NCI-H446 (cell line): ENCODE data around the gene AIG1.

Source experiments
- DNase-seq, 2 experiments: peaks; one replicate each; lab custom pipeline; 2025; lab: John Stamatoyannopoulos, UW

AIG1 gene

DNA sequence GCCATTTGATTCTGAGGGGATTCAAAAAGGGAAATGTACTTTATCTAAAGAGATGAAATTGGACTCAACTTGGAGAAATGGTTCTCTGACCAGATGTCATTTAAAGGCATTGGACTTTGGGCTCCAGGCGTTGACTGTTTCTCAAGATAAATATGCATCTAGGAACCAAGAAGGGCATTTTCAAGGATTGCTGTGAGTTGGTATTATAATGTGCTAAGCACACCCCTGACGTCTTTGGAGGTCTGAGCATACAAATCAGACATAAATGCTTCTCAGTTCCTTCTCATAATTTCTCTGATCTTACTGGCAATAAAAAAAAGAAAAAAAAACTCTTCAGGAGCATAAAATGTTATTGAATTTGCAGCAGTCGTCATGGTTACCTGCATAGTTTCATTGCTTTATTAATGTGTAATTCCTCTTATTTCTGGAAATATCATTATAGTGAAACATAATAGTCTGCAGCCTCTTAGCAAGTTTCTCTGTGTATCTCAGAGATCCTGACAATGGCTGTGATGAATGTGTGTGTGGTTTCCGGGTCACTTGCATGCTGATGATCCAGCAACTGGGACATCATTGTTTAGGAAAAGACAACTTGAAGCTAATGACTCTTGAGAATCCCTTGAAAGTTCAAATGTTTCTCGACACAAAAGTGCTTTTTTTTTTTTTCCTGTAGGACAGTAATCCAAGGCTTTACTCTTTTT lies 136.0 kb downstream of the AIG1 start:
- no peak for DNase-seq

DNA sequence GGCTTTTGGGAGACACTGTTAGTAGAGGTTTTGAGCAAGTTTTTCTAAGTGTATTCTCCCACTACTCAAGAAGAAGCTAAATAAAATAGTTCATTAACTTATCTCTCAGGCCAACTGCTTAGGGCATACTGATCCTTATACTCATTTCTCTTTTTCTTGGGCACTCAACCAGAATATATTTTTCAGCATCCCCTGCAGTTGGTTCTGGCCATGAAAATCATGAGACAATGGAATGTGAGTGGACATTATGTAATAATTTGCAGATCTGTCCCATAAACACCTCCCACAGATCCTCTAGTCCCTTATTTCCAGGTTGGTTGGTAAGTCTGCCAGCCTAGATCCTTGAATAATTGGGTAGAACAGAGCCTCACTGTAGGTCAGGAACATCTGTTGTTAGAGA lies 136.7 kb downstream of the AIG1 start:
- no peak for DNase-seq

DNA sequence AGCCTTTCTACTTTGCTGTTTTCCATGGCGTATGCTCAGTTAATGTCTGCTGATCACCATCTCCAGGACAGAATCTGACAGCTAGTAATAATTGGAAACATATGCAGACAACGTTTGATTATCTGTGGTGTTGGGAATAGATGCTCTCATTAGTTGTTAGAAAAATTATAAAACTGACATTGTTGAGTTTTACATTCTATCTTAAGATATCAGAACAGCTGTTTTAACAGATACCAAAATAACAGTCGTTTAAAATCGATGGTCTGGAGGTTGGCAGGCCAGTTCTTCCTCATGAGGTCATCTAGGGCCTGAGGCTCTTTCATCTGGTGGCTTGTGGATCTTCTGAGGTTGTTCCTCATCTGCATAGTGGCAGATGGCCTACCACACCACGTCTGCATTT lies 137.6 kb downstream of the AIG1 start:
- no peak for DNase-seq

DNA sequence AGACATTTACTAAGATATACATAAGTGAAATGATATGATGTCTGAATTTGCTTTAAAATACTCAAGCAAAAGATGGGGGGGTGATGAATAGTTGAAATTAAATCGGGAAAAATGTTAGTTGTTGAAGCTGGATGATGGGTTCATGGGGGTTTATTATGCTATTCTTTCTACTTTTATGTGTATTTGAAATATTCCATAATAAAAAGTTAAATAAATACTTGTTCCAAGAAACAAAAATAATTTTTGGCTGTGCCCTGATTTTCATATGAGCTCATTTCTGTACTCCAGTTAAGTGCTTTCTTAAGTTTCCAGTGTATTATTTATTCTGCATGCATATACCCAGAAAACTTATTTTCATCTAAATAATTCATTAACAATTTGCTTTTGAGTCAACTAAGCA lies 138.6 kb downstream of the AIG1 start:
- DNase-seq = no peak

DNA sequence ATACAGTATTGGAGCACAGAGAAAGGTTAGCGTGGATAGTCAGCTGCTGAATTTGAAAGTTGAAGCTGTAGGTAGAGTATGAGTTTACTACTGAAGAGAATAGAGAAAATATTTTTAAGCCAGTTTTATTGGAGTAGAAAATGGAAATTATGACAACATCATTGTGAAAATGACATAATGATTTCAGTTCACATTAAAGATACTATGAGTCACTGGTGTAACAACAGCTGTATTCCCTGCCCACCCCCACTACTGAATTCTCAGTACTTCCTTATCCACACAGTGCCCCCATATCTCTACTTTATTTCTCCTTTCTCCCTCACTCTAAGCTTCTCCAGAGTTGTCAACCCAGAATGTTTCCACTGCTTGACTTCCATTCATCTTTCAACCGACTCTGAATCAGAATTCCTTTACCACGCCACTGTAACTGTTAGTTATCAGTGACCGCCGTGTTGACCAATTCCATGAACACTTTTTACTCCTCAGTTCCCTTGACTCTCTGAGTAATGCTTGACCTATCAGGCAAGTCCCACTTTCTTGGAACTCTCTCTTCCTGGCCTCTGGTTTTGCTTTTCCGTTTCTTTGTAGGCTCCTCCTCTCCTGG lies 139.6 kb downstream of the AIG1 start:
- no peak for DNase-seq

DNA sequence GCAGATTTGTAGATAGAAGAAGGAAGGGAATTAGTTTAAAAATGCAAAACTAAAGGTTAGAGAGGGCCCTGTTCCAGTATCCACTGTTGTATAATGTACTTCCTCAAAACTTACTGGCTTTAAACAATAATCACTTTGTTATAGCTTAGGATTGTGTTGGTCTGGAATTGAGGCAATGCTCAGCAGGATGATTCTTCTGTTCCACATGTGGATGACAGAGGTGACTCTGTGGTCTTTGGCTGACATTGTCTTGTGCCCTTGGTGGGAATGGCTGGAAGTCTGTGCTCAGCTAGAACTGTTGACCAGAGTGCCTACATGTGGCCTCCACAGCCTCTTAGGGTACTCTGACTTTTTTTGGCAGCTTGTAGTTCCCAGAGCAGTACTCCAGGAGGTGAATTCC lies 143.4 kb downstream of the AIG1 start:
- DNase-seq = no peak

DNA sequence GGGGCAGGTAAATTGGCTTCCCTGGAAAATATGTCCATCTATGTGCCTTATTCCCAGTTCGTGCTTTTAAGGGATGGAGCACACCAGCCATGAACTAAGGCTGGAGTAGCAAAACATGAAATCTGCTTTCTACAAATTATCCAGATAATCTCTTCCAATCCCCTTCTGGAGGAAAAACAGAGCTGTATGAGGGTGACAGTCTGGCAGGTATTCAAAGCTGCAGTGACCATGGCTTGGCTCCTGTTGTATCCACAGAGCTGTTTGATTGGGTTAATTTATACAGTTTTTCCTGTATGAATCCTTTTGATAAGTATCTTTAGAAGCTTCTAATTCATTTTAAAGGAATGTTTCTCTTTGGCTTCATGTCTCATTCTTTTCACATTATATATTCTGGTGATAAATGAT lies 144.4 kb downstream of the AIG1 start:
- DNase-seq = no peak

DNA sequence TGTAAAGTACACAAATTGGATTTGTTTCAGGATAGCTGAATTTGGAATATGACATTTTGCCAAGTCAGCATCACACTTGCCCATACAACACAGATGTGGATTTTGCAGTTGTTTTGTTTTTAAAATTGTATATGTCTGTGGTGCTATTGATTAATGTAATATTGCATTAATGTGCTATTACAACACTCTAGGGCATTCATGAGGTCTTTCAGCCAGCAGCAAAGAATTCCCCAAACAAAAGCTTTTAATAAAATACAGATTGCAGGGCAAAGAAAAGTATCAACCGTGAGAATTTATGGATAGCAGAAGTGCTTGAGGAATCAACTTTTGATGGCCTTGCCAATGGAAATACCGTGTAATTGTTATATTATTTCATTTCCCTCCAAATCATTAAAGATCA lies 144.9 kb downstream of the AIG1 start:
- no peak for DNase-seq

DNA sequence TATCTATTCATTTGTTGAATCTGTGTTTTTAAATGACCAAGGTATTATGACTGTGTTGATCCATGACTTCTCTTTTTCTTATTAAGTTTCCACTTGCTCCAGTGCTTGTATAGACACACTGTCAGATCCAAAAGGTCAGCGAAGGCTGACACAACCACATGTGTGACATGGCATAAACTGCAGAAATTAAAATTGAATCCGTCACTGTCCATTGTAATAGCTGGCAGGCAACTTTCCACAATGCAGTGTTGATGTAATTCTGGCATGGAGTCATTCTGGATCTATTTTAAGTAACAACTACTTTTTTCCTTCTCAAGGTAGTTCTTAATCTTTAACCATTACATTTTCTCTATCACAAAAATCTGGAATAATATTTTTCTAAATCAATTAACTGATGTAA lies 145.3 kb downstream of the AIG1 start:
- peak in 1 of 2 experiments; percentile 43 for DNase-seq

DNA sequence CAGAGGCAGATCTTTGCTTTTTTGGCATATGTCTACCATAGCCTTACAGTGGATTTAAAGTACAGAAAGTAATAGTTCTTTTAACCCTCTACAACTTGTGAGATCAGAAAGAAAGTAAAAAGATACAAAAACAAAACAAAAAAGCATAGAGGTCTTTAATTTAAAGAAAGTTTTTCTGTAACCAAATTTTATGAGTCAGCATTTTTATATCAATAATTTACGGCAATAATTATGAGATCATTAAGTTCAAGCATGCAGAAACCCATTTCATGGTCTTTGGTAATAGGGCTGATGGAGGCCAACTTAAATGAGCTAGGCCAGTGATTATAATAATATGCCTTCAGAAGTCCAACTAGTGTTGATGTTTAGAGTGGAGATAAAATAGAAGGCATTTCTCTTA lies 145.9 kb downstream of the AIG1 start:
- no peak for DNase-seq

DNA sequence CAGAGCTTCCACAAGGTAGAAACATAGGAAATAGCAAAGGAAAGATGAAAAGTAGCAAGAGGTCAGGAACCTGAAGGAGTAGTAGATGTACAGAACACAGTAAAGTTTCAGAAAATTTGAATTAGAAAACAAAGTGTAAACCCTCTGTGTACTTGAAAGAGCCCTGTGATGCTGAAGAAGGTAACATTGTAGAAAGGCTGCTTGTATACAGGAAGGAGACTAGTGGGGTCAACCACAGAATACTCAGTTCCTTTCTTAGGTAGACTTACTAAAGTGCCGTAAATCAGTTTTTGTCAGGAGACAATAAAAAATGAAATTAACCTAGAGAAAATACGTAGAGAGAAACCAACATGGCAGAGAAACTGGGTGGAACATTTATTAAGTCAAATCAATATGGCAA lies 149.7 kb downstream of the AIG1 start:
- no peak for DNase-seq

DNA sequence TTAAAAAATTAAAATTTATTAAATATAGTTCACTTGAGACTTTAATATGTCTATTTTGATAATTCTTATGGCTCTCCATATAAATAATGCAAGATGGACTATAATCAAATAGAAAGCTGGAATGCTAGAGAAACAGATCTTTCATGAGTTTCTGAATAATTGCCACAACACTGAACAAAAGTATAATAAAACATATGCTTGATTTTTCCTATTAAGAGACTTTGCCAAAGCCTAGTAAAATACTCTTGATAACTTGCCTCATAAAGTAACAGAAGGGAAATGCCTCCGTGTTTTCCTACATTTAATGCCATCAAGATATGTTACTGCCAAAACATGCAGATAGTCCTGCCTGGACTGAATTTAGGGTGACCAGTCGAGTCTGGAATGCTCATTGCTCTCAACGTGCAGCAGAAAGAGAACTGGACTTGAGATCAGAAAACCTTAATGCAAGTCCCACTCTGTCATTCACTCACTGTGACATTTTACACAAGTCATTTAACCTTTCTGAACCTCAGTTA lies 153.2 kb downstream of the AIG1 start:
- DNase-seq = no peak

DNA sequence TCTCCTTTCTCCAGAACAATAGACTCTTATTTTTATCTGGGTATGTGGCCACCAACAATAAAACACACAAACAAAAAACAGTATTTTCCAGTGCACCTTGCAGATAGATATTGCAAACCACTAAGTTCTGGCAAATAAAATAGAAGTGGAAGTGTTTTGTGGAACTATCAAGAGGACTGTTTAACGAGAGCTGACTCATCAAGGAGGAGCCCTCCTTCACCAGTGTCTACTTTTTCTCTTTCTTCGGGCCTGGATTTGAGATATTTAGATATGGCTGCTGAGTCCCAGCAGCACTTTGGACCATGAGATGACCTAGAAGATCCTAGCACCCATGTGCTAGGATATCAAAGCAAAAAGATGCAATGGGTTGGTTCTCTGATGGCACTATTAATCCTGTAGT lies 154.7 kb downstream of the AIG1 start:
- no peak for DNase-seq

DNA sequence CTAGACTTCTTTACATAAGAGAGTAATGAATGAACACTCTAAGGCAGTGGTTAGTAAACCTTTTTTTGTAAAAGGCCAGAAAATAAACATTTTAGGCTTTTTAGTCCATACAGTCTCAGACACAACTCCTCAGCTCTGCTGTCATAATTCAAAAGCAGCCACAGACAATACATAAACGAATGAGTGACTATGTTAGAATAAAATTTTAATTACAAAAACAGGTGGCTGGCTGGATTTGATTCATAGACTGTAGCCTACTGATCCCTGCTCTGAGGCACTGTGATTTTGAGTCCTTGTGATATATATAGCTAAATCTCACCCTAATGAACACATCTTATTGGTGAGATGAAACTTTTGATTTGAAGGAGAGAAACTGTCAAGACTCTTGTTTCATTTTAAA lies 155.1 kb downstream of the AIG1 start:
- no peak for DNase-seq

DNA sequence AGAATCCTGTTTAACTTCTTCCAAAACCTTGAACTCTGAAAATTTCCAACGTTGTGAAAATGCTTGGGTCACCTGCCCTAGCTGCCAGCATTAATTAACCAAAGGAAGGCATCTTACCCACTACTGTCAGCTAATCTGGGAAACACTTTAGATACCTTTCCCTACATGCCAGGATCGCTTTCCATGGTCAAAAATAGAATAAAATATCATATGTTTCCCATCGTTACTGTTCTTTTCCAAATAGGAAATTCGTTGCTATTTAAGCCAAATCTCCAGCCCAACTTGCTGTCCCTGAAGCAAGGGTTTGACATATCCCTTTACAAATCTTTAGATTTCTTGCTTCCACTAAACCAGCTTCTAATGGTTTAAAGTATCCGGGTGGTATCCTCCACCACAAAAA lies 157.5 kb downstream of the AIG1 start:
- no peak for DNase-seq

DNA sequence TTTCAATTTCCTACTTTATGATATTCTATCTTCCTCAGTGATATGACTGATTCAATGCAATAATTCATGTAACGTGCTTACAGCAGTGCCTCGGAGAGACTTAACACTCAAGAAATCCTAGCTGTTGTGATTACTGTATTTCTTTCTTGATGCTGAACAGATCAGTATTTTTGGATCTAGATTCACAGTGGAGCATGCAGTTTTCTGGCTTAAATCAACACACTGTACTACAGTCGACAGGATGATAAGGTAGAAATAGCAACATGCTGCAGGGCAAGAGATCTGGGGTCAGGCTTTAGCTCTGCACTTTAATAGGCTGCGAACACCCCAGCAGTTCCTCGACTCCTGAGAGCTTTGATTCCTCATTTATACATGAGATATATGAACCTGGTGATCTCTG lies 161.0 kb downstream of the AIG1 start:
- DNase-seq = no peak

DNA sequence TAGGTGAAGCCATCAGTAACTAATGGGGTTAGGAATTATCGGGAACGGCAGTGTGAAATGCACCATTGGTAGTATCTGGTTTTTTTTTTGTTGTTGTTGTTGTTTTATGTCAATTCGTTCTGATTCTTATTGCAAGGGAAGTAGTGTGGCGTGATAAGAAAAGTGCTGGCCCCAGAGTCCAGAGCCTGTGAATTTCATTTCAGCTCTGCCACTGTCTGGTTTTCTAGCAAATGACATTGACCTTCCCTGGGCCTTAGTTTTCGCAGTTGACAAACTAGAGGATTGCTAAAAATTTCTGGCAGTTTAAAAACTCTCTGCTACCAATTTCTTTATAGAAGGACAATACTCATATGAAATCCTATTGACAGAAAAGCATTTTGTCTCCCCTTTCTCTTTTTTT lies 161.6 kb downstream of the AIG1 start:
- DNase-seq = no peak

DNA sequence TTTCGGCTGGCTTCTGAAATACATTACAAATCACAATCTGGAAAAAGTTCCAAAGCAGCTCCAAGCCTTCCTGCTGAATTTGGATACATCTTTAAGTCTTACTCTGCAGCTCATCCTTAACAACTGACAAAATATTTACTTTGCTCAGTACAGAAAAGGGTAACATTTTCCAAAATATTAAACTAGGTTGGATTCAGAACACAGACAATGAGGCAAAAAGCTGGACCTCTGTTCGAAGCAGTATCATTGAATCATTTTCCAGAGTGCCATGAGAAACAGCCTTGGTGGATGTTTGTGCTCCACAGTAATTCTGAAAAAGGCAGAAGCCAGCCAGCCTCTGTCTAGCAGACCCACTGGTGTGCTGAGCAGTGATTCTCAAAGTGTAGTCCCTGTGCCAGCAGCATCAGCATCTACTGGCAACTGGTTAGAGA lies 162.1 kb downstream of the AIG1 start:
- DNase-seq = peak in 1 of 2 experiments; percentile 58

DNA sequence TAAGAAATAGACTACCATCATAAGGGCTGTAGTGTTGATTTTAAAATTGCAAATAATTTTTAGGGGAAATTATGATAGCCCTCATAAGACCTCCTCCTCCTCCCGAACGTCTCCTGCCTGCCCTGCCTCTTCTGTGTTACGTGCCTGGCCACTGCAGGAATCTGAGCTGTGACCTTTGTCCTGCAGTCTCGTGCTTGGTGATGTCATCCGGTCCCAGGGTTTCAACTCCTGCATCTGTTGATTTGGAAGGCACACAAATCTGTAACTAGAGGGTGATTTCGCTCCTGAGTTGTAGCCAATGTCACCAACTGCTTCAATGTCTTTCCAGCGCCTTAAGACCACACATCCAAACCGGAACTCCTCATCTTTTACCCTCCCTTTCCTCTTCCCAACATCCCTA lies 163.2 kb downstream of the AIG1 start:
- DNase-seq = peak in 1 of 2 experiments; percentile 40

DNA sequence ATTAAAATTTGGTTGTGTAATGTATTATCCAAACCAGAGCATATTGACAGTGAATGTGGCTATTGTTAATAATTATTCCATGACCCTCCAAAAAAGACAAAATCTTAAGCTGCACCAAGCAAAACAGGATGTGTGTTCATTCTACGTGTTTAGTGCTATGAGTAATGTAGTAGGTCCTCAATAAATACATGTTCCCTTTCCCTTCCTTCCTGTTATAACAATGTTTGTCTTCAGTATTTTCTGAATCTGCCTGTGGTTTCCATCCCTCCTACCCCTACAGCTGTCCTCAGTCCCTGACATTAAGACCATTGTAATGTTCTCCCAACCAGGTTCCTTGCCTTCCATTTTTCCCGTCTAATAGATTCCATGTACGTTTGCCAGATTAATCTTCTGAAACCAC lies 163.8 kb downstream of the AIG1 start:
- DNase-seq = no peak

DNA sequence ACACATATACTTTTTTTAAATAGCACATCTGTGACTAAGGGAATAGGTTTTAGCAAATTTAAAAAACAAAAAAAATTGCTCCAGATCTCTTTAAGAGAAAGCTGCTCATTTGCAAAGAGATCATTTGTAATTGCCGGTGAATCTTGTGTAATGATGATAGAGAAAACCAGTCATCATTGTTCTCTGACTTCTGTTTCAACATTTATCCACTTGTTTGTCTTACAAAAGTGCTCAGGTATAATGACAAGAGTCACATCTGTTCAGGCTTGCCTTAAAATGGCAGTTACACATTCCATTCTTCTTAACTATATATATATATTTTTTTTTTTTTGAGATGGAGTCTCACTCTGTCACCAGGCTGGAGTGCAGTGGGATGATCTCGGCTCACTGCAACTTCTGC lies 165.2 kb downstream of the AIG1 start:
- DNase-seq = no peak

DNA sequence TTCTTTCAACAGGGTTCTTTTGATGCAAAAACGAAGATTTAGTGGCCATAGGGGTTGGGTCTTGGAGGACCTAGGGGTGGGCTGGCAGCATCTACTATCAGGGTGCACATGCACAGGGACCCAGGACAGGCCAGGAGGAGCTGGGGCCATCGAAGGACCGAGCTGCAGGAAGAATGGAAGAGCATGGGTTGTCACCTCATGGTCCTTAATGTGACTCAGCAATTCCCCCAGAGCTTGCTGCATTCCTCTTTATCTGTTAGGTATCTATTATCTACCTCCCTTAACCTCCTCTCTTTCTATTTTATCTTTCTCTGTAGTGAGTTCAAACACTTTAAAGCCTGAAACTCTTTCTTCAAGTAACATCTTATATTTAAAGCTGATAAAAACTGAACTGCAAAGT lies 167.0 kb downstream of the AIG1 start:
- no peak for DNase-seq

DNA sequence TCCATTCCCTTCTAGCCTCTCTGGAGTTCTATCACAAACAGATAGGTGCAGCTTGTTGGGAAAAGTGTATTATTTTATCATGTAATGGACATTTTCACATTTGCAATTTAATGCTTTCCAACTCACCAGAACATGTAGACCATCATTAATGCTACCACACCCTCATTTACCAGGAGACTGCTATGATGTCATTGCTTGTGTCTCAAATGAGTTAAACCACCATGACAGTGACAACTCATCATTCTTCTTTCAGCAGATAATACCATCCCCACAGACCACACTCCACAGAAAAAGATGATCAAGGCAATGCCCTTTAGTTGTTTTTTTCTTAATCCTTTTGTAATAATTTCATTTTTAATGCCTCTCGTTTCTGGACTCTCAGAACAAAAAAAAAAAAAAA lies 168.7 kb downstream of the AIG1 start:
- DNase-seq = no peak

DNA sequence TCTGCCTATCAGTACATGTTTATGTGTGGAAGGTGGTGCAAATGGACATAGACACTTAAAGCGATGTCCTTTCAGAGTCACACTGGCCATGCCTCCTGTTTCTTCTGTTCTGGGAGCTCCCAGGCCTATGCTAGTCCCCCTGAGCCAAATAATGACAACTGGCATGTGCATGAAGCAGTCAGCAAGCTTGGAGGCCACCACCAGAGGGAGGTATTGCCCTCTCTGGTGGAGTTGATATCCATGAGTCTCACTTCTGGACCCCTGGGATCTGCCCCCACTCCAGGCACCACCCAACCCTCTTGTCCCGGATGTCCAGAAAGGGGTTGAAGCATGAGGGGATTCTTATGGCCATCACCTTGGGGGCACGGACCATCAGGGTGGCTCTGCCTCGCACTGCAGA lies 172.2 kb downstream of the AIG1 start:
- DNase-seq = peak in 1 of 2 experiments; percentile 55
